Stomach smooth muscle (tissue), 2 donors: ENCODE data around the gene C1orf35.

Experiments used
- H3K27ac ChIP-seq: one replicate; pipeline ENCODE4 v1.7.0; 2013; ENCODE audit warnings: mild to moderate bottlenecking, low read length, inconsistent platforms
- H3K27me3 ChIP-seq, 2 donors: one replicate each; pipeline ENCODE4 v1.7.0; 2013; ENCODE audit warnings: low read length in 2 of 2; ENCODE audit not compliant: insufficient read depth in 2 of 2, control insufficient read depth in 1 of 2
- H3K36me3 ChIP-seq, 2 donors: one replicate each; pipeline ENCODE4 v1.7.0; 2013; ENCODE audit warnings: low read length in 2 of 2; ENCODE audit not compliant: control insufficient read depth in 2 of 2, insufficient read depth in 2 of 2
- H3K4me1 ChIP-seq: one replicate; pipeline ENCODE4 v1.7.0; 2013; ENCODE audit warnings: low read length; ENCODE audit not compliant: control insufficient read depth, insufficient read depth
- H3K4me3 ChIP-seq, 2 donors: one replicate each; pipeline ENCODE4 v1.7.0; 2013; ENCODE audit warnings: low read length in 2 of 2
- H3K9ac ChIP-seq, 2 donors: one replicate each; pipeline ENCODE4 v1.7.0; 2013; ENCODE audit warnings: low read length in 2 of 2, mild to moderate bottlenecking in 1 of 2
- H3K9me3 ChIP-seq, 2 donors: one replicate each; pipeline ENCODE4 v1.7.0; 2013; ENCODE audit warnings: low read length in 2 of 2; ENCODE audit not compliant: control insufficient read depth in 2 of 2
- donor health status: healthy.
- donor health status: Pancreatic carcinoma.

Gene C1orf35

DNA sequence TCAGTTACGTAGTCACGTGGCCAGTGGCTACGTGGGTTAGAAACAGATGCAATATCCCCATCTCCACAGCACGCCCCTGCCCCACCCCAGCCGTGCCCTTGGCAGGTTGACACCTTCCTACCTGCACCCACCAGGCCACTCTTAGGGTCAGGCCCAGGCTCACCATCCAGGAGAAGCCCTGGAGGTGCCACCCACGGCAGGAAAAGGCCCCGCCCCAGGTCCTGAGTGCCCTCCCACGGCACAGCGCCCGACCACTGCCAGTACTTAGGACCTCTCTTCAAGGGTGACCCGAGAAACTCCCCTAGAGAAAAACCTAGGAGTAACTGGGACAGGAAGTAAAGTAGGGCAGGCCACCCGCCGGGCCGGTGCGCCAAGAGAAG lies 1.5 kb downstream of the C1orf35 start:
- H3K27me3 ChIP-seq, result no peaks in the 10 kb centered on the region
- H3K4me1 ChIP-seq, result peaks cover 29% of the 10 kb centered on the region
- peak overlapping the region in 1 of 2 donors; percentile 88 for H3K4me3 ChIP-seq
- H3K36me3 ChIP-seq, result peaks cover 22 to 38% of the 10 kb centered on the region in 2 donors
- no peak overlapping the region for H3K9ac ChIP-seq
- H3K9me3 ChIP-seq, result no peaks in the 10 kb centered on the region
- H3K27ac ChIP-seq, result peak overlapping the region; percentile 11

DNA sequence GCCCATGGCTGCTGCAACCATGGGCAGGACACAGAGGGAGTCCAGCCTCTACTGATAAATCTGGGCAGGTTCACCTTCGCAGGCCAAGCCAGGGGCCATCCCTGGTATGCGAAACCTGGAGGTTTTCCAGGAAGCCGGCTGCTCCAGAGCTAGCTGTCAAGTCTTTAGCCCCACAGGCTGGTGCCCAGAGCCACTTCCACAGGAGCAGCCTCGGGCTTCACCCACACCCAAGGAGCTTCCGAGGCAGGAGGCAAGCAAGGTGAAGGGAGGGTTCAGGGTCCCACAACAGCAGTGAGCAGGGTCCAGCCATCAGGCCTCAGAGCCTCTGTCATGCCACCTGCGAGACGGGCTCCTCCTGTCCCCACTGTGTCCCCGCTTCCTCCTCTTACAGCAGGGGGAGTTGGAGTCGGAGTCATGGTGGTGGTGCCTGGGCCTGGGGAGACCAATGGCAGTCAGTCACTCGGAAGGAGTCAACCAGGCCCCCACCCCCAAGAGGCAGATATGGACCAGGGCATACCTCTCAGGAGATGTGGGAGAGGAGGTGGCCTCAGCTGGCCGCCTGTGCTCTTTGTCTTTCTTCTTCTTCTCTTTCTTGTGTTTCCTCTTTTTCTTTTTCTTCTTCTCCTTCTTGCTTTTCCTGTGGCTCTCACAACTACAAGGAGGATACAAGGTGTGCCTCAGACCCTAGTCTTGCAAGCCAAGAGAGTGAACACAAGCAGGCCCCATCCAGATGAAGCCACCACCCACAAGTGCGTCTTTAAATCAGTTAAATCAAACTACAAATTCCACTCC lies 2.1 kb downstream of the C1orf35 start:
- peak overlapping the region; percentile 11 for H3K27ac ChIP-seq
- H3K27me3 ChIP-seq, result no peaks in the 10 kb centered on the region
- no peak overlapping the region for H3K4me3 ChIP-seq
- H3K36me3 ChIP-seq, result peaks cover 22 to 35% of the 10 kb centered on the region in 2 donors
- no peak overlapping the region for H3K9ac ChIP-seq
- peaks cover 34% of the 10 kb centered on the region for H3K4me1 ChIP-seq
- H3K9me3 ChIP-seq, result no peaks in the 10 kb centered on the region

DNA sequence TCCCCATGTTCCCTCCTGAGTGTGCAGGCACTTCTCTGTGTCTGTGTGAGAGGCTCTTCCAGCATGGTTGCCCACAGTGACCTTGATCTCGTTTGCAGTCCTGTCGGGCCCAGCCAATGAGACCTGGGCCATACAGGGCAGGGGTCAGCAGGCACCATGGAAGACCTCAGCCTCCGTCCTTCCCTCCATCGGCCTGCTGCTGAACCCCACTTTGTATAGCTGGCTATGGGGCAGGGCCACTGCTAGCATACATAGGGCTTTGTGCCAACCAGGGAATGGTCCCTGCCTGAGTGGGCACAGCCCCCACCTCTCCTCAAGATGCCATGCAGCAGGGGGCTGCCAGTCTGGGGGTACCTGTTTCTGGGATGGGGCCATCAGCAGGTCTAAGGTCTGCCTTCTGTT lies 3.8 kb downstream of the C1orf35 start:
- no peak overlapping the region for H3K4me3 ChIP-seq
- H3K4me1 ChIP-seq, result peaks cover 34% of the 10 kb centered on the region
- no peaks in the 10 kb centered on the region for H3K27me3 ChIP-seq
- H3K27ac ChIP-seq, result no peak overlapping the region
- peaks cover 0 to 8% of the 10 kb centered on the region in 2 donors for H3K9me3 ChIP-seq
- H3K36me3 ChIP-seq, result peaks cover 22 to 38% of the 10 kb centered on the region in 2 donors
- no peak overlapping the region for H3K9ac ChIP-seq

DNA sequence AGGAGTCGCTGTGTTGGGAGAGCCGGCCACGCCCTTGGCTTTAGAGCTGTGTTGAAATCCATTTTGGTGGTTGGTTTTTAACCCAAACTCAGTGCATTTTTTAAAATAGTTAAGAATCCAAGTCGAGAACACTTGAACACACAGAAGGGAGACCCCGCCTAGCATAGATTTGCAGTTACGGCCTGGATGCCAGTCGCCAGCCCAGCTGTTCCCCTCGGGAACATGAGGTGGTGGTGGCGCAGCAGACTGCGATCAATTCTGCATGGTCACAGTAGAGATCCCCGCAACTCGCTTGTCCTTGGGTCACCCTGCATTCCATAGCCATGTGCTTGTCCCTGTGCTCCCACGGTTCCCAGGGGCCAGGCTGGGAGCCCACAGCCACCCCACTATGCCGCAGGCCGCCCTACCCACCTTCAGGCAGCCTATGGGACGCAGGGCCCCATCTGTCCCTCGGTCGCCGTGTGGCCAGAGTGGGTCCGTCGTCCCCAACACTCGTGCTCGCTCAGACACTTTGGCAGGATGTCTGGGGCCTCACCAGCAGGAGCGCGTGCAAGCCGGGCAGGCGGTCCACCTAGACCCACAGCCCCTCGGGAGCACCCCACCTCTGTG lies 4.7 kb downstream of the C1orf35 start:
- H3K27ac ChIP-seq, result no peak overlapping the region
- no peak overlapping the region for H3K4me3 ChIP-seq
- H3K9ac ChIP-seq, result no peak overlapping the region
- peaks cover 0 to 11% of the 10 kb centered on the region in 2 donors for H3K9me3 ChIP-seq
- peaks cover 28% of the 10 kb centered on the region for H3K4me1 ChIP-seq
- H3K27me3 ChIP-seq, result no peaks in the 10 kb centered on the region
- peaks cover 22 to 41% of the 10 kb centered on the region in 2 donors for H3K36me3 ChIP-seq

DNA sequence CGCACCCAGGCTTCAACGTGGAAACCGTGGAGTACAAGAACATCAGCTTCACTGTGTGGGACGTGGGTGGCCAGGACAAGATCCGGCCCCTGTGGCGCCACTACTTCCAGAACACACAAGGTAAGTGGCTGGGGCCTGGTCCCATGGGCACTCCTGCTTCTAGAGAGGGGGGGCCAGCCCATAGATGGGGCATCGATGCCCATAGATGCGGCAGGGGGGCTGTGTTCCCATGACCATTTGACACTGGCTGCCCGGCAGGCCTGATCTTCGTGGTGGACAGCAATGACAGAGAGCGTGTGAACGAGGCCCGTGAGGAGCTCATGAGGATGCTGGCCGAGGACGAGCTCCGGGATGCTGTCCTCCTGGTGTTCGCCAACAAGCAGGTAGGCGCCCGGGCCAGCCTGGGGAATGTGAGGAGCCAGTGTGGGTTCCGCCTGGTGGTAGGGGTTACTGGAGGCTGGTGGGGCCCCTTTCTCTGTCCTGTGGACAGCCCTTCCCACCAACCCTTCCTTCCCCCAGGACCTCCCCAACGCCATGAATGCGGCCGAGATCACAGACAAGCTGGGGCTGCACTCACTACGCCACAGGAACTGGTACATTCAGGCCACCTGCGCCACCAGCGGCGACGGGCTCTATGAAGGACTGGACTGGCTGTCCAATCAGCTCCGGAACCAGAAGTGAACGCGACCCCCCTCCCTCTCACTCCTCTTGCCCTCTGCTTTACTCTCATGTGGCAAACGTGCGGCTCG lies 5.6 kb downstream of the C1orf35 start:
- Histone ChIP-seq H3K9ac (no peak overlapping the region), H3K4me3 (no peak overlapping the region), H3K36me3 (peaks cover 22 to 41% of the 10 kb centered on the region in 2 donors), H3K27me3 (no peaks in the 10 kb centered on the region), H3K27ac (no peak overlapping the region), H3K4me1 (peaks cover 30% of the 10 kb centered on the region), H3K9me3 (peaks cover 0 to 11% of the 10 kb centered on the region in 2 donors)

DNA sequence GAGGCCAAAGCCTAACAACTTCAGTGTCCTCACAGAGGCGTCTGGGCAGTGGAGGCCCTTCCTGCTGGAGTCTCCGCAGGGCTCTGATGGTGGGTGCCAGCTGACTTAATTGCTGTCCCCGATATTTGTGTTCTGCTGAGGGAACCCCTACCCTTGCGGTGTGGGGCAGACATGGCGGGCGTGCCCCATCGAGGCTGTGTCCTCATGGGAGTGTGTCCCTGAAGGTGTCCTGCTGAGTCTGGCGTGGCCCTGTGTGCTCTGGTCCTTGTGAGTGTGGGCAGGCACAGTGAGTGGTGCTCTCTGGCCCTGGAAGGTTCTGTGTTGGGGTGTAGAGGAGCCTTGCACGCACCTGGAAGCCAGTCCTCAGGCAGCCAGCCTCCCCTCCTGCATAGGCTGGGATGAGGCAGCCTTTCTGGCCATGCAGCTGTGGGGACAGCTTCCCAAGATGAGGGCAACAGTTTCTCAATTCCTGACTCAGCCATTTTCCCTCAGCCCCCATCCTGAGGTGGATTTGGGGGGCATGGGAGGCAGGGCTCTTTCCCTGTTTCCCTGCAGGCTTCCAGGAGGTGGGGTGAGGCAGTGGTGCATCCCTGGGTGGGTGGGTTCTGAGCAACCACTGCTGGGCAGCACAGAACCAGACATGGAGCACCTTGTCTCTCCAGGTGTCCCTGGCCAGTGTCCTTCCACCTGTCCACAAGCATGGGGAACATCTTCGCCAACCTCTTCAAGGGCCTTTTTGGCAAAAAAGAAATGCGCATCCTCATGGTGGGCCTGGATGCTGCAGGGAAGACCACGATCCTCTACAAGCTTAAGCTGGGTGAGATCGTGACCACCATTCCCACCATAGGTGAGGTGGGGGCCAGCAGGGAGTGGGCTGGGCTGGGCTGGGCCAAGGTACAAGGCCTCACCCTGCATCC lies 6.5 kb downstream of the C1orf35 start:
- Histone ChIP-seq H3K9me3 (peaks cover 0 to 11% of the 10 kb centered on the region in 2 donors), H3K27me3 (no peaks in the 10 kb centered on the region), H3K27ac (no peak overlapping the region), H3K36me3 (peaks cover 22 to 43% of the 10 kb centered on the region in 2 donors), H3K4me1 (peaks cover 23% of the 10 kb centered on the region), H3K9ac (no peak overlapping the region), H3K4me3 (peak overlapping the region in 1 of 2 donors; percentile 1)

DNA sequence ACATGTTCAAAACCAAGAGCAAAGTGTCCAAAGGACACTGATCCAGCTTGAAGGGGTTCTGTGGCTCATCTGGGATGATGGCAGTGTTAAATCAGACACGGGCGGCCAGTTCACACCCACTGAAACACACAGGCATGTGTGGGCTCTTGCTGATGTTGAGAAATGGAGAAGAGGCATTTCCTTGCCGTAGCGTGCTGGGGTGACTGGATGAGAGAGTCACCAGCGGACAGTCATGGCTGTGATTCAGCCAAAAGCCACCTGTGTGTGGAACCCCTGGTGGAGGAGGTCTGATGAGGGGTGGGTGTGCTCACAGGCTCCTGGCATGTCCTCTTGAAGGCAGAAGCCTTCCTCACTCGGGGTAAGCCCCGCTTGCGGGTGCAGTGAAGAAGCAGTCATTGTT lies 7.2 kb downstream of the C1orf35 start:
- H3K4me1 ChIP-seq, result peaks cover 24% of the 10 kb centered on the region
- no peaks in the 10 kb centered on the region for H3K27me3 ChIP-seq
- H3K36me3 ChIP-seq, result peaks cover 19 to 41% of the 10 kb centered on the region in 2 donors
- H3K9me3 ChIP-seq, result peaks cover 0 to 11% of the 10 kb centered on the region in 2 donors
- H3K9ac ChIP-seq, result no peak overlapping the region
- no peak overlapping the region for H3K27ac ChIP-seq
- no peak overlapping the region for H3K4me3 ChIP-seq

DNA sequence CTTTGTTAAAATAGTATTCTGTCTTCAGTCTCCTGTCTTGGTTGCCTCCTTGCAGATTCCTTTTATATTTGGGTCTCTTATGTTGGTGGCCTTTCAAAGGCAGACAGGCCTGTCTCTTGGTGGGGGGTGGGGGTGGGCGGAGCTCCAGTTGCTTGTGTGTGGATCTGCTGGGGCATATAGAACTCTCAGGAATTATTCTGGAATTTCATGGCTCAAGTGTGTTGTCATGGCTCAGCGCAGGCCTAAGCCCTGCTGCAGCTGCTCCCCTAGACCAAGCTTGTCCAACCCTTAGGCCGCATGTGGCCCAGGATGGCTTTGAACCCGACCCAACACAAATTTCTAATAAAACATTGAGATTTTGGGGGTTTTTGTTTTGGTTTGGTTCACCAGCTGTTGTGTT lies 8.0 kb downstream of the C1orf35 start:
- no peak overlapping the region for H3K9ac ChIP-seq
- peaks cover 29% of the 10 kb centered on the region for H3K4me1 ChIP-seq
- no peaks in the 10 kb centered on the region for H3K27me3 ChIP-seq
- no peak overlapping the region for H3K27ac ChIP-seq
- H3K4me3 ChIP-seq, result no peak overlapping the region
- H3K36me3 ChIP-seq, result peaks cover 17 to 39% of the 10 kb centered on the region in 2 donors
- peaks cover 0 to 11% of the 10 kb centered on the region in 2 donors for H3K9me3 ChIP-seq

DNA sequence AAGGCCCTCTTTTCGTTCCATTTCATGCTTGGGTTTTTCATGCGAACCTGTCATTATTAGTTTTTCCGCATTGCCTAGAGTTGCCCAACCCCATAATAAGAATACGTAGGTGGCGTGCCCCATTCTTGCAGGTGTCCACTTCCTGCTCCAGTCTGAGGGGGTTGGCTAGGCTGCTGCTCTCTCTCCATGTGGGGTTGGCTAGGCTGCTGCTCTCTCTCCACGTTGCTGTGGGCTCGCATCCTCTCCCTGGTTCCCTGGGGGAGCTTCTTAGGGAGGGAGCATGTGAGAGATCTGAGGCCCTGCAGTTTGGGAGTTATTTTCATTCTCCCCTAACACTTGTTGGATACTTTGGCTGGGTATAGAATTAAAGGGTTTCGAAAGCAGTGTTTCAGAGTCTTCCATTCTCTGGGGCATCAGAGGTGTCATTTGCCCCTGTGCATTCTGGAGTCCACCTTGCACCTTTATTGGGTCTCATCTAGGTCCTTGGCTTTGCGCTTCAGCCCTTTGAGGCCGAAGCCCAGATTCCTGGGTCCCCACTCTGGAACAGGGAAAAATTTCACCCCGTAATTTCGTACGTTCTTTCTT lies 8.6 kb downstream of the C1orf35 start:
- peaks cover 0 to 11% of the 10 kb centered on the region in 2 donors for H3K9me3 ChIP-seq
- no peaks in the 10 kb centered on the region for H3K27me3 ChIP-seq
- H3K4me1 ChIP-seq, result peaks cover 36% of the 10 kb centered on the region
- no peak overlapping the region for H3K9ac ChIP-seq
- peaks cover 12 to 34% of the 10 kb centered on the region in 2 donors for H3K36me3 ChIP-seq
- H3K27ac ChIP-seq, result no peak overlapping the region
- H3K4me3 ChIP-seq, result no peak overlapping the region
